ENCODE data around the gene KNCN.

- TF ChIP-seq CTCF (IDR thresholded peaks at IDR 0.05 in 8 of 11, conservative IDR thresholded peaks at IDR 0.05 in 3 of 11), result no peak
- TF ChIP-seq POLR2AphosphoS5 (IDR thresholded peaks at IDR 0.05), result no peak
- no peak for TF ChIP-seq POLR2A (IDR thresholded peaks at IDR 0.05)
These were observed 44.8 kb downstream of the KNCN start for GRCh38 chr1:46506470-46507219.

Data from spleen (tissue), 7 donors.